Measurements from ENCODE around the gene KCNN1.

DNA sequence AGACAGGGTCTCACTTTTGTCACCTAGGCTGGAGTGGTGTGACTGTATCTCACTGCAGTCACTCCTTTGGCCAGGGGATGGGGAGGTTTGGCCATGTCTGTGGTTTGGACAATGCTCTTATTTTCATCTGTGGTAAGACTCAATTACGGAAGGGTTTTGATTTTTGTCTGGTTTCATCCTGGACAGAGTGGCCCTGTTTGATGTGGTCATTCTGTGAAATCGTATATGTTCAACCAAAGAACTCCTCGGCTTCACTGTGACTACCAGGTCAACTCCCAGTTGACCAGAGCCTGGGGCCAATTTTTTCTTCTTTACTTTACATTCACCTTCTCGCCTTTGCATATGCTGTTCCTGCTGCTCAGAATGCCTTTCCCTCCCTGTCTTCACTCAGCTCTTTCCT, 40.9 kb upstream of the KCNN1 start:
- TF ChIP-seq, protein P1, sequence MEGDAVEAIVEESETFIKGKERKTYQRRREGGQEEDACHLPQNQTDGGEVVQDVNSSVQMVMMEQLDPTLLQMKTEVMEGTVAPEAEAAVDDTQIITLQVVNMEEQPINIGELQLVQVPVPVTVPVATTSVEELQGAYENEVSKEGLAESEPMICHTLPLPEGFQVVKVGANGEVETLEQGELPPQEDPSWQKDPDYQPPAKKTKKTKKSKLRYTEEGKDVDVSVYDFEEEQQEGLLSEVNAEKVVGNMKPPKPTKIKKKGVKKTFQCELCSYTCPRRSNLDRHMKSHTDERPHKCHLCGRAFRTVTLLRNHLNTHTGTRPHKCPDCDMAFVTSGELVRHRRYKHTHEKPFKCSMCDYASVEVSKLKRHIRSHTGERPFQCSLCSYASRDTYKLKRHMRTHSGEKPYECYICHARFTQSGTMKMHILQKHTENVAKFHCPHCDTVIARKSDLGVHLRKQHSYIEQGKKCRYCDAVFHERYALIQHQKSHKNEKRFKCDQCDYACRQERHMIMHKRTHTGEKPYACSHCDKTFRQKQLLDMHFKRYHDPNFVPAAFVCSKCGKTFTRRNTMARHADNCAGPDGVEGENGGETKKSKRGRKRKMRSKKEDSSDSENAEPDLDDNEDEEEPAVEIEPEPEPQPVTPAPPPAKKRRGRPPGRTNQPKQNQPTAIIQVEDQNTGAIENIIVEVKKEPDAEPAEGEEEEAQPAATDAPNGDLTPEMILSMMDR (IDR thresholded peaks at IDR 0.05; ENCODE audit: poor library complexity, severe bottlenecking): no peak
- TF ChIP-seq EP300 (conservative IDR thresholded peaks at IDR 0.05; ENCODE audit: poor library complexity, severe bottlenecking) (no peak), POLR2AphosphoS5 (IDR thresholded peaks at IDR 0.05) (no peak), EZH2 (IDR thresholded peaks at IDR 0.05; ENCODE audit: borderline replicate concordance, insufficient read depth, low read length, poor library complexity, severe bottlenecking) (no peak)

All from neural cell (in vitro differentiated cells).